Prostate gland (tissue), 2 donors: ENCODE results near the gene MTOR. TPM values are rescaled to one million over a fixed set of nuclear protein-coding genes. Genes with fewer than 3 reads are reported as not detected.
"Not testable (repeated sequence)": the region's sequence is repeated elsewhere in the genome, so short reads cannot be mapped to it uniquely, and the experiment has no call there.

Source experiments
- DNase-seq: peaks from one replicate; pipeline ENCODE4 v3.0.0-alpha.2; 2019; ENCODE audit warnings: low spot score
- H3K27ac ChIP-seq, 2 donors: fragments of 200-600 bp; sonication (generic); 2 replicates each; pipeline ENCODE4 v1.5.1; 2017 to 2019
- H3K27me3 ChIP-seq: fragments of 200-600 bp; sonication (generic); replicated peaks from 2 replicates; pipeline ENCODE4 v1.5.1; 2019; ENCODE audit not compliant: insufficient read depth
- H3K36me3 ChIP-seq, 2 donors: fragments of 200-600 bp; sonication (generic); 1 replicate in 1 of 2; 2 replicates in 1 of 2; pipeline versions ENCODE4 v1.5.1 to v1.8.1; 2017 to 2019
- H3K4me1 ChIP-seq: fragments of 200-600 bp; sonication (generic); replicated peaks from 2 replicates; pipeline ENCODE4 v1.5.1; 2019
- H3K4me3 ChIP-seq, 2 donors: fragments of 200-600 bp; sonication (generic); 2 replicates each; pipeline ENCODE4 v1.5.1; 2017 to 2019
- H3K9me3 ChIP-seq: fragments of 200-600 bp; sonication (generic); 2 replicates; pipeline ENCODE4 v1.5.1; 2017
- POLR2A ChIP-seq: fragments of 450-650 bp; IDR thresholded peaks from one replicate; pipeline ENCODE4 v1.6.1; 2016; ENCODE audit warnings: antibody characterized with exemption, mild to moderate bottlenecking
- POLR2AphosphoS5 ChIP-seq: sonication (generic); formaldehyde crosslinking; IDR thresholded peaks from one replicate; pipeline ENCODE4 v1.6.1; 2017; ENCODE audit warnings: antibody characterized with exemption
- WGBS: methylation state at CpG from one replicate; pipeline ENCODE4 v1.1.5; 2018; 5-methylcytosine and 5-hydroxymethylcytosine counted together
- intact Hi-C: fragments of 100-400 bp; cut with DNase I; formaldehyde crosslinking; loops from one replicate; pipeline ENCODE4 v1.14.2; 2022
- total RNA-seq, 2 donors: library from RNA; depleted of rRNA; stranded (reverse); fragments of >200 nt; gene quantifications; one replicate each; pipeline ENCODE4 v1.1.0, GENCODE V29; 2016
- TF ChIP-seq, protein P1 (sequence below), 4 experiments: fragments of 200-600 bp in 2 of 4; fragments of 450-650 bp in 2 of 4; sonication (generic) in 2 of 4; IDR thresholded peaks; 1 replicate in 3 of 4; 2 replicates in 1 of 4; pipeline ENCODE4 v1.5.1; 2016 to 2019; ENCODE audit warnings: antibody characterized with exemption in 4 of 4, mild to moderate bottlenecking in 2 of 4, moderate library complexity in 2 of 4

The MTOR gene
- total RNA-seq = 10 to 100 TPM; 34.7 to 56.1 TPM

DNA sequence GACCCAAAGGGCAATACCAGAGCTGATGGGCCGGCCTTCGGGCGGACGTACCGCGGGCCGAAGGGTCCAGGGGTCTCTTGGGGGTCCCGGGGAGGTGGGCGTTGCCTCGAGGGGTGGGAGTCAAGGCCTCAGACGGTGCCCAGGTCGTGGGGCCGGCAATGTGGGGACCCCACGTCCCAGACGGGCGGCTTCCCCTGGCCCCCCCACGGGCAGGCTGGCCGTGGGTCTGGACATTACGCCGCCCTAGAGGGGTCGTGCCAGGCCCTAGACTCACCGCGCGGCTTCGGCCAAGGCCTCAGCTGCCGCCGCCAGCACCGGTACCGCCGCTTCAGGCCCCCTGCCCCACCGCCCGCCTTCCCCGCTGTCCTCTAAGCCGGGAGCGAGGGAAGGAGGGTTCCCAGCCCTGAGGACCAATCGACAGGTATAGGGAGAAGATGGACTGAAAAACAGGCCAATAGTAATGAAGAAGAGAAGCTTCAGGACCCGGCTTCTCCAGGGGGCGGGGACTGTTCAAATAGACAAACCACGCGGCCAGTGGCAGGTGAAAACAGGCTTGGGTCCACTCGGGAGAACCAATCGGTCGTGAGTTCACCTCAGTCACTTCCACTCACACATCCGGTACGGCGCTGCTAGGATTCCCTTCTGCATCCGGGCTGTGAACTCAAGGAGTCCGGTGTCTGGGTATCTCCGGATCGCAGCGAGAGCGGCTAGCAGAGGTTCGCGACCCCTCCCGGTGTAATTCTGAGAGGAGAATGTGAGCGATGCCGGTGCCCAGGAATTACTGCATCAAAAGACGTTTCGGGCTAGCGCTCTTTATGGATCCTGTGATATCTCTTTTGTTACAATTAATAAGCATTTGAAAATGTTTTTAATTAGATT lies at the start of gene MTOR:
Gene MTOR, minus strand, starts transcription at position 381 of the 879 bp plus-strand sequence. CDS start 3,142 bp downstream, outside the sequence.
- Histone ChIP-seq H3K27me3 (no peaks in the 10 kb centered on the region), H3K4me3 (peak within 1 kb of the TSS; percentile 87 to 97), H3K27ac (peak within 1 kb of the TSS; percentile 71 to 75), H3K4me1 (peaks cover 2% of the 10 kb centered on the region), H3K9me3 (no peaks in the 10 kb centered on the region), H3K36me3 (peaks cover 5 to 12% of the 10 kb centered on the region in 2 donors)
- TF ChIP-seq POLR2A = no peak
- peak; percentile 97 for TF ChIP-seq POLR2AphosphoS5
- TF ChIP-seq, protein P1, sequence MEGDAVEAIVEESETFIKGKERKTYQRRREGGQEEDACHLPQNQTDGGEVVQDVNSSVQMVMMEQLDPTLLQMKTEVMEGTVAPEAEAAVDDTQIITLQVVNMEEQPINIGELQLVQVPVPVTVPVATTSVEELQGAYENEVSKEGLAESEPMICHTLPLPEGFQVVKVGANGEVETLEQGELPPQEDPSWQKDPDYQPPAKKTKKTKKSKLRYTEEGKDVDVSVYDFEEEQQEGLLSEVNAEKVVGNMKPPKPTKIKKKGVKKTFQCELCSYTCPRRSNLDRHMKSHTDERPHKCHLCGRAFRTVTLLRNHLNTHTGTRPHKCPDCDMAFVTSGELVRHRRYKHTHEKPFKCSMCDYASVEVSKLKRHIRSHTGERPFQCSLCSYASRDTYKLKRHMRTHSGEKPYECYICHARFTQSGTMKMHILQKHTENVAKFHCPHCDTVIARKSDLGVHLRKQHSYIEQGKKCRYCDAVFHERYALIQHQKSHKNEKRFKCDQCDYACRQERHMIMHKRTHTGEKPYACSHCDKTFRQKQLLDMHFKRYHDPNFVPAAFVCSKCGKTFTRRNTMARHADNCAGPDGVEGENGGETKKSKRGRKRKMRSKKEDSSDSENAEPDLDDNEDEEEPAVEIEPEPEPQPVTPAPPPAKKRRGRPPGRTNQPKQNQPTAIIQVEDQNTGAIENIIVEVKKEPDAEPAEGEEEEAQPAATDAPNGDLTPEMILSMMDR (IDR thresholded peaks at IDR 0.05) = peak in 1 of 4 experiments; percentile 30
- intact Hi-C loops = no loop called here
- WGBS = under 1% methylated on average over 55 of the region's 60 CpGs
- peak; percentile 100 for DNase-seq

DNA sequence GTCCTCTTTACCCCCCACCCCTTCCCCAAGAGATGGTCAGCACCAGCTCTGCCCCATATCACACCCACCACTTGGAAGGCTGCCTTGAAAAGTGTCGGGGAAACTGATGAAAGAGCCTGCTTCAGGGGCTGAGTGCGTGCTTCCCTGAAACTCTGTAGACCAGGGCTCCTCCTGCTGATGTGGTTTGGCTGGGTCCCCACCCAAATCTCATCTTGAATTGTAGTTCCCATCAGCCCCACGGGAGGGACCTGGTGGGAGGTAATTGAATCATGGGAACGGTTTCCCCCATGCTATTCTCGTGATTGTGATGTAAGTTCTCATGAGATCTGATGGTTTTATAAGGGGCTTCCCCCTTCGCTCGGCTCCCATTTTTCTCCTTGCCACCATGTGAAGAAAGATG lies 47.0 kb upstream of the MTOR start:
- no peak overlapping the region for H3K4me3 ChIP-seq
- H3K36me3 ChIP-seq = no peaks in the 10 kb centered on the region
- TF ChIP-seq, protein P1 (IDR thresholded peaks at IDR 0.05) = no peak
- no peak for TF ChIP-seq POLR2AphosphoS5
- no peak for TF ChIP-seq POLR2A
- H3K27me3 ChIP-seq = no peaks in the 10 kb centered on the region
- H3K27ac ChIP-seq = no peak overlapping the region
- intact Hi-C loops = no loop called here
- H3K9me3 ChIP-seq = no peaks in the 10 kb centered on the region
- no peaks in the 10 kb centered on the region for H3K4me1 ChIP-seq
- DNase-seq = no peak
- WGBS = 87% methylated on average over 7 of the region's 7 CpGs

DNA sequence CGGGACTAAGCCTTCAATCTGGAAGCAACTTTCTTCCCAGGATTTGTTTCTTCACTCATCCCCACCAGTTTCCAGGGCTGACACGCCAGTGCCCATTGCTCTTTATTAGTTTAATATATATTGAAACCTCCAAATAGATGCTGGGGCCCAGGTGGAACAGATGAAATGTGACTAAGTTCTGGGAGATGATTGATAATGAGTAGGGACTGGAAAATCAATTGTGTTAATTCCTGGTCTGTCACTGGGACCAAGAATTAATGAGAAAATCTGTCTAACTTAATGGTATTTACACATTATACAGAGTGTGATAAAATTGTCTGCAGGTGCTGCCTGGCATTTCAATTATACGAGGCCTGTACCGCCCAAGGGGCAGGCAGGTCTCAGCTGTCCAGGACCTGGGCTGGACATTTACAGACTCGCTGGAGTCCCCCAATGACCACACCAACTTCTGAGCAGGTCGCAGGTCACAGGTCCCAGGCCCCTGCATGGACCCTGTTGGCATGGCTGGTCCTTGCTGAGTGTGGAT lies 46.4 kb upstream of the MTOR start:
- no peak overlapping the region for H3K4me3 ChIP-seq
- no peaks in the 10 kb centered on the region for H3K27me3 ChIP-seq
- no peak overlapping the region for H3K27ac ChIP-seq
- TF ChIP-seq POLR2AphosphoS5 = no peak
- TF ChIP-seq, protein P1 (IDR thresholded peaks at IDR 0.05) = no peak
- TF ChIP-seq POLR2A = no peak
- no peak for DNase-seq
- H3K4me1 ChIP-seq = no peaks in the 10 kb centered on the region
- no peaks in the 10 kb centered on the region for H3K36me3 ChIP-seq
- intact Hi-C loops = no loop called here
- 85% methylated on average over 6 of the region's 6 CpGs for WGBS
- no peaks in the 10 kb centered on the region for H3K9me3 ChIP-seq

DNA sequence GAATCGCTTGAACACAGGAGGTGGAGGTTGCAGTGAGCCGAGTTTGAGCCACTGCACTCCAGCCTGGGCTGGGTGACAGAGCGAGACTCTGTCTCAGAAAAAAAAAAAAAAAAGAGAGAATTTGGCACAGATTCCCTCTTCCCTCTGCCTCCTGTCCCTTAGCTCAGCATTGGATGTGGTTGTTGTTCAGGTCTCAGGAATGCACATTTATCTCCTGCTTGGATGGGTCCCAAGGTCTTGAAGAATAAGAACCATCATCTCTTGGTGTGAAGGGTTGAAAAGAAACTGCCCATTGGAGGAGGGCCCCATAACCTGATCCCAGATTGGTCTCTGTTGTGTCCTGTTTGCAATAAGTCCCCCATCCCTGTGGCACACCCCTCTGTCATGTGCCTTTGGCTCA lies 45.5 kb upstream of the MTOR start:
- Histone ChIP-seq H3K36me3 (no peaks in the 10 kb centered on the region), H3K9me3 (no peaks in the 10 kb centered on the region), H3K27me3 (no peaks in the 10 kb centered on the region), H3K4me1 (no peaks in the 10 kb centered on the region), H3K27ac (no peak overlapping the region), H3K4me3 (no peak overlapping the region)
- TF ChIP-seq POLR2A (no peak), POLR2AphosphoS5 (no peak)
- TF ChIP-seq, protein P1 (IDR thresholded peaks at IDR 0.05) = no peak
- intact Hi-C loops = no loop called here
- DNase-seq = no peak
- 79% methylated on average over 3 of the region's 3 CpGs for WGBS

DNA sequence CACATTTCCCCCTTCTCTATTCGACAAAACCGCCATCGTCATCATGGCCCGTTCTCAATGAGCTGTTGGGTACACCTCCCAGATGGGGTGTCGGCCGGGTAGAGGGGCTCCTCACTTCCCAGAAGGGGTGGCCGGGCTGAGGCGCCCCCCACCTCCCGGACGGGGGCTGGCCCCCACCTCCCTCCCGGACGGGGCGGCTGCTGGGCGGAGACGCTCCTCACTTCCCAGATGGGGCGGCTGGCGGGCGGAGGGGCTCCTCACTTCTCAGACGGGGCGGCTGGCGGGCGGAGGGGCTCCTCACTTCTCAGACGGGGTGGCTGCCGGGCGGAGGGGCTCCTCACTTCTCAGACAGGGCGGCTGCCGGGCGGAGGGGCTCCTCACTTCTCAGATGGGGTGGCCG lies 43.2 kb upstream of the MTOR start:
- H3K4me3 ChIP-seq, H3K9me3 ChIP-seq, H3K36me3 ChIP-seq, H3K4me1 ChIP-seq, intact Hi-C loops, DNase-seq, H3K27ac ChIP-seq, H3K27me3 ChIP-seq: not testable (repeated sequence)
- WGBS = 96% methylated on average over 29 of the region's 29 CpGs
